Thoracic aorta (tissue), 2 donors: ENCODE data around the gene ACSL3. TPM values are rescaled to one million over a fixed set of nuclear protein-coding genes. Genes with fewer than 3 reads are reported as not detected.

Experiments used
- ATAC-seq: fragments of 150-250 bp; one replicate; pipeline ENCODE4 v1.8.0; 2017; ENCODE audit warnings: low read depth; ENCODE audit not compliant: insufficient number of reproducible peaks, low FRiP score
- DNase-seq: peaks from one replicate; pipeline ENCODE4 v3.0.0-alpha.2; 2020; ENCODE audit warnings: low spot score
- H3K27ac ChIP-seq, 2 donors: fragments of 200-600 bp; sonication (generic); 1 replicate in 1 of 2; 2 replicates in 1 of 2; pipeline ENCODE4 v1.5.1; 2016; ENCODE audit warnings: mild to moderate bottlenecking in 2 of 2, moderate library complexity in 2 of 2
- H3K27me3 ChIP-seq: fragments of 200-600 bp; sonication (generic); replicated peaks from 2 replicates; pipeline ENCODE4 v1.6.0; 2016; ENCODE audit warnings: mild to moderate bottlenecking; ENCODE audit not compliant: insufficient read depth
- H3K36me3 ChIP-seq: fragments of 200-600 bp; sonication (generic); one replicate; pipeline ENCODE4 v1.5.1; 2016
- H3K4me1 ChIP-seq, 2 donors: fragments of 200-600 bp; sonication (generic); 1 replicate in 1 of 2; 2 replicates in 1 of 2; pipeline versions ENCODE4 v1.5.1 to v1.6.0; 2016; ENCODE audit warnings: low read depth in 2 of 2, mild to moderate bottlenecking in 1 of 2; ENCODE audit not compliant: control insufficient read depth in 1 of 2
- H3K4me3 ChIP-seq: fragments of 200-600 bp; sonication (generic); 2 replicates; pipeline ENCODE4 v1.5.1; 2016; ENCODE audit warnings: mild to moderate bottlenecking
- H3K9me3 ChIP-seq: fragments of 200-600 bp; sonication (generic); 2 replicates; pipeline ENCODE4 v1.5.1; 2016
- CTCF ChIP-seq: fragments of 200-600 bp; sonication (generic); IDR thresholded peaks from one replicate; pipeline ENCODE4 v1.5.1; 2019; ENCODE audit warnings: antibody characterized with exemption
- total RNA-seq, 2 donors: library from RNA; depleted of rRNA; stranded (reverse); fragments of >200 nt; gene quantifications; one replicate each; pipeline versions ENCODE4 v1.1.0 to v1.2.3, GENCODE V29; 2016

Gene ACSL3
- total RNA-seq, 2 donors from 2014 or later = 65.1 to 79.0 TPM

GRCh38 chr2:222920657-222921186, 59.9 kb downstream of the ACSL3 start:
- Histone ChIP-seq H3K27ac (no peak overlapping the region), H3K36me3 (peaks cover 14% of the 10 kb centered on the region), H3K4me1 (peaks cover 9 to 22% of the 10 kb centered on the region in 2 donors), H3K9me3 (no peaks in the 10 kb centered on the region), H3K4me3 (no peak overlapping the region), H3K27me3 (no peaks in the 10 kb centered on the region)
- no peak for TF ChIP-seq CTCF
- no peak for DNase-seq
- ATAC-seq = no peak

GRCh38 chr2:222922019-222922800, 61.4 kb downstream of the ACSL3 start:
- Histone ChIP-seq H3K27me3 (no peaks in the 10 kb centered on the region), H3K4me3 (no peak overlapping the region), H3K4me1 (peaks cover 9 to 12% of the 10 kb centered on the region in 2 donors), H3K9me3 (no peaks in the 10 kb centered on the region), H3K27ac (no peak overlapping the region), H3K36me3 (peaks cover 14% of the 10 kb centered on the region)
- no peak for TF ChIP-seq CTCF
- DNase-seq (no peak), ATAC-seq (no peak)

GRCh38 chr2:222926915-222927314, 66.1 kb downstream of the ACSL3 start:
- Histone ChIP-seq H3K36me3 (peaks cover 21% of the 10 kb centered on the region), H3K9me3 (no peaks in the 10 kb centered on the region), H3K27me3 (no peaks in the 10 kb centered on the region), H3K27ac (no peak overlapping the region), H3K4me1 (peaks cover 0 to 3% of the 10 kb centered on the region in 2 donors), H3K4me3 (no peak overlapping the region)
- no peak for DNase-seq
- ATAC-seq = no peak
- TF ChIP-seq CTCF = no peak

- TF ChIP-seq CTCF = no peak
- Histone ChIP-seq H3K36me3 (peaks cover 18% of the 10 kb centered on the region), H3K4me3 (no peak overlapping the region), H3K4me1 (peaks cover 0 to 3% of the 10 kb centered on the region in 2 donors), H3K27me3 (no peaks in the 10 kb centered on the region), H3K9me3 (no peaks in the 10 kb centered on the region), H3K27ac (no peak overlapping the region)
- ATAC-seq (no peak), DNase-seq (no peak)
Observed at GRCh38 chr2:222927600-222927999, 66.8 kb downstream of the ACSL3 start.

GRCh38 chr2:222928335-222928734, 67.5 kb downstream of the ACSL3 start:
- no peak overlapping the region for H3K4me3 ChIP-seq
- ATAC-seq (no peak), DNase-seq (no peak)
- H3K27ac ChIP-seq = no peak overlapping the region
- no peak for TF ChIP-seq CTCF
- no peaks in the 10 kb centered on the region for H3K9me3 ChIP-seq
- H3K36me3 ChIP-seq = peaks cover 21% of the 10 kb centered on the region
- H3K27me3 ChIP-seq = no peaks in the 10 kb centered on the region
- H3K4me1 ChIP-seq = peaks cover under 1 to 2% of the 10 kb centered on the region in 2 donors
